Mammary epithelial cell (primary cell): ENCODE results near the gene VIM.

Experiments
- CTCF ChIP-seq, 2 donors: IDR thresholded peaks in 1 of 2; conservative IDR thresholded peaks in 1 of 2; 2 replicates each; pipeline ENCODE4 v1.5.1; 2011 to 2012; ENCODE audit warnings: inconsistent platforms in 2 of 2, low read length in 2 of 2, mild to moderate bottlenecking in 2 of 2, control low read depth in 1 of 2, low read depth in 1 of 2; ENCODE audit not compliant: insufficient read depth in 1 of 2; ENCODE audit errors: extremely low read depth in 1 of 2
- EZH2 ChIP-seq: IDR thresholded peaks from 2 replicates; pipeline ENCODE4 v1.6.1; 2012; ENCODE audit warnings: low read length, inconsistent platforms, borderline replicate concordance

GRCh38 chr10:17229967-17230682 is 2.1 kb downstream of the VIM start:
- no peak for TF ChIP-seq CTCF (conservative IDR thresholded peaks at IDR 0.05 in 1 of 2, IDR thresholded peaks at IDR 0.05 in 1 of 2; ENCODE audit: extremely low read depth in 1 of 2, insufficient read depth in 1 of 2, low read depth in 1 of 2, low read length in 2 of 2)
- TF ChIP-seq EZH2: no peak
